ENCODE results near the gene GRID2. TPM values are rescaled to one million over a fixed set of nuclear protein-coding genes. Genes with fewer than 3 reads are reported as not detected.
"Not testable (repeated sequence)": the region's sequence is repeated elsewhere in the genome, so short reads cannot be mapped to it uniquely, and the experiment has no call there.

GRID2 gene
- total RNA-seq, 1 experiment from 2014 or later = not detected

- no peak for DNase-seq (ENCODE audit: extremely low read depth, low read depth)
Observed at GRCh38 chr4:93263166-93263565, 959.4 kb downstream of the GRID2 start.

GRCh38 chr4:93267747-93268146 lies 964.0 kb downstream of the GRID2 start:
- DNase-seq (ENCODE audit: extremely low read depth, low read depth) = no peak

- DNase-seq (ENCODE audit: extremely low read depth, low read depth) = no peak
Observed at GRCh38 chr4:93285346-93285745, 981.6 kb downstream of the GRID2 start.

- no peak for DNase-seq (ENCODE audit: extremely low read depth, low read depth)
Observed at GRCh38 chr4:93289241-93289640, 985.5 kb downstream of the GRID2 start.

- no peak for DNase-seq (ENCODE audit: extremely low read depth, low read depth)
Observed at GRCh38 chr4:93289831-93290230, 986.1 kb downstream of the GRID2 start.

GRCh38 chr4:93299118-93299517 lies 995.4 kb downstream of the GRID2 start:
- DNase-seq (ENCODE audit: extremely low read depth, low read depth) = no peak

- DNase-seq (ENCODE audit: extremely low read depth, low read depth) = not testable (repeated sequence)
Observed at GRCh38 chr4:93300780-93301555, 997.2 kb downstream of the GRID2 start.

- no peak for DNase-seq (ENCODE audit: extremely low read depth, low read depth)
Observed at GRCh38 chr4:93302310-93302709, 998.5 kb downstream of the GRID2 start.

GRCh38 chr4:93303440-93303839 lies 999.7 kb downstream of the GRID2 start:
- no peak for DNase-seq (ENCODE audit: extremely low read depth, low read depth)

- no peak for DNase-seq (ENCODE audit: extremely low read depth, low read depth)
Observed at GRCh38 chr4:93312299-93312698, 1008.5 kb downstream of the GRID2 start.

GRCh38 chr4:93313197-93313596 lies 1009.4 kb downstream of the GRID2 start:
- DNase-seq (ENCODE audit: extremely low read depth, low read depth) = no peak

GRCh38 chr4:93317057-93317456 lies 1013.3 kb downstream of the GRID2 start:
- no peak for DNase-seq (ENCODE audit: extremely low read depth, low read depth)

- no peak for DNase-seq (ENCODE audit: extremely low read depth, low read depth)
Observed at GRCh38 chr4:93317561-93317960, 1013.8 kb downstream of the GRID2 start.

- no peak for DNase-seq (ENCODE audit: extremely low read depth, low read depth)
Observed at GRCh38 chr4:93319041-93319440, 1015.3 kb downstream of the GRID2 start.

GRCh38 chr4:93320356-93320755 lies 1016.6 kb downstream of the GRID2 start:
- DNase-seq (ENCODE audit: extremely low read depth, low read depth) = no peak

- DNase-seq (ENCODE audit: extremely low read depth, low read depth) = no peak
Observed at GRCh38 chr4:93327346-93327745, 1023.6 kb downstream of the GRID2 start.

GRCh38 chr4:93334003-93334402 lies 1030.2 kb downstream of the GRID2 start:
- no peak for DNase-seq (ENCODE audit: extremely low read depth, low read depth)

- no peak for DNase-seq (ENCODE audit: extremely low read depth, low read depth)
Observed at GRCh38 chr4:93337196-93337595, 1033.4 kb downstream of the GRID2 start.

- DNase-seq (ENCODE audit: extremely low read depth, low read depth) = no peak
Observed at GRCh38 chr4:93342738-93343137, 1039.0 kb downstream of the GRID2 start.

- DNase-seq (ENCODE audit: extremely low read depth, low read depth) = no peak
Observed at GRCh38 chr4:93346840-93347239, 1043.1 kb downstream of the GRID2 start.

GRCh38 chr4:93348896-93349295 lies 1045.1 kb downstream of the GRID2 start:
- DNase-seq (ENCODE audit: extremely low read depth, low read depth) = no peak

GRCh38 chr4:93351846-93352245 lies 1048.1 kb downstream of the GRID2 start:
- no peak for DNase-seq (ENCODE audit: extremely low read depth, low read depth)

- DNase-seq (ENCODE audit: extremely low read depth, low read depth) = no peak
Observed at GRCh38 chr4:93355411-93355810, 1051.6 kb downstream of the GRID2 start.

Data from NCI-H460 (cell line).